Measurements from ENCODE around the gene ADGRB3.

GRCh38 chr6:69422475-69422874 lies 787.4 kb downstream of the ADGRB3 start:
- TF ChIP-seq CTCF (IDR thresholded peaks at IDR 0.05; ENCODE audit: low read length): no peak
- no peak for TF ChIP-seq EZH2 (IDR thresholded peaks at IDR 0.05; ENCODE audit: borderline replicate concordance, low read length)
